H1 (cell line): Measurements from ENCODE around the gene CREBL2.

ENCODE experiments used
- ATF2 ChIP-seq: IDR thresholded peaks from 2 replicates; pipeline ENCODE4 v1.6.1; 2012; ENCODE audit warnings: low read length, inconsistent platforms
- CEBPB ChIP-seq: IDR thresholded peaks from 2 replicates; pipeline ENCODE4 v1.6.1; 2012; ENCODE audit warnings: low read depth, low read length
- CTCF ChIP-seq, 3 experiments: IDR thresholded peaks; 1 replicate in 2 of 3; 2 replicates in 1 of 3; pipeline versions ENCODE4 v1.5.1 to v1.6.1; 2011; ENCODE audit warnings: low read length in 3 of 3, mild to moderate bottlenecking in 3 of 3, inconsistent platforms in 2 of 3, low read depth in 1 of 3, moderate library complexity in 1 of 3; ENCODE audit not compliant: insufficient read depth in 1 of 3; ENCODE audit errors: control extremely low read depth in 1 of 3
- EZH2 ChIP-seq: fragments of 200-600 bp; sonication (generic); IDR thresholded peaks from 2 replicates; pipeline ENCODE4 v1.7.1; 2012; ENCODE audit warnings: low read depth, mild to moderate bottlenecking, moderate library complexity, low read length, inconsistent platforms; ENCODE audit not compliant: severe bottlenecking
- HDAC2 ChIP-seq, 2 experiments: fragments of 300-600 bp in 1 of 2; sonication (generic) in 1 of 2; IDR thresholded peaks; 2 replicates each; pipeline ENCODE4 v1.6.1; 2011 to 2012; ENCODE audit warnings: low read depth in 2 of 2, low read length in 2 of 2, mild to moderate bottlenecking in 2 of 2, moderate library complexity in 2 of 2, borderline replicate concordance in 1 of 2, inconsistent platforms in 1 of 2
- MAX ChIP-seq: IDR thresholded peaks from 2 replicates; pipeline ENCODE4 v1.6.1; 2012; ENCODE audit warnings: inconsistent platforms
- POLR2A ChIP-seq, 2 experiments: IDR thresholded peaks; 1 replicate in 1 of 2; 2 replicates in 1 of 2; pipeline ENCODE4 v1.6.1; 2011; ENCODE audit warnings: low read depth in 2 of 2, low read length in 2 of 2, mild to moderate bottlenecking in 2 of 2; ENCODE audit errors: control extremely low read depth in 1 of 2
- POLR2AphosphoS5 ChIP-seq: IDR thresholded peaks from 2 replicates; pipeline ENCODE4 v1.6.1; 2011; ENCODE audit warnings: low read depth, low read length
- RFX5 ChIP-seq: IDR thresholded peaks from 2 replicates; pipeline ENCODE4 v1.6.1; 2011; ENCODE audit warnings: low read depth, low read length, improper control_type of control experiment, borderline replicate concordance
- SP1 ChIP-seq: IDR thresholded peaks from 2 replicates; pipeline ENCODE4 v1.6.1; 2011; ENCODE audit warnings: low read depth, low read length
- TAF1 ChIP-seq: IDR thresholded peaks from 2 replicates; pipeline ENCODE4 v1.6.1; 2011; ENCODE audit warnings: mild to moderate bottlenecking, low read depth, low read length
- TEAD4 ChIP-seq: IDR thresholded peaks from 2 replicates; pipeline ENCODE4 v1.6.1; 2012; ENCODE audit warnings: low read depth, low read length, inconsistent platforms, mixed read lengths

- TF ChIP-seq POLR2AphosphoS5 (no peak), EZH2 (no peak), CTCF (IDR thresholded peaks at IDR 0.05; ENCODE audit: control extremely low read depth in 1 of 3, insufficient read depth in 1 of 3, low read depth in 1 of 3, low read length in 3 of 3) (no peak), POLR2A (IDR thresholded peaks at IDR 0.05; ENCODE audit: control extremely low read depth in 1 of 2, low read depth in 2 of 2, low read length in 2 of 2) (no peak), HDAC2 (IDR thresholded peaks at IDR 0.05; ENCODE audit: borderline replicate concordance in 1 of 2, low read depth in 2 of 2, low read length in 2 of 2) (no peak), SP1 (no peak), MAX (no peak), CEBPB (no peak), TAF1 (no peak), ATF2 (no peak), TEAD4 (no peak), RFX5 (no peak)
Measured at GRCh38 chr12:12598864-12599263, 12.8 kb upstream of the CREBL2 start.
